ENCODE measurements around the gene TCTN1.
"Not testable (repeated sequence)": the region's sequence is repeated elsewhere in the genome, so short reads cannot be mapped to it uniquely, and the experiment has no call there.

TCTN1 gene

GRCh38 chr12:110640275-110641025 lies 26.5 kb downstream of the TCTN1 start:
- DNase-seq: no peak

DNA sequence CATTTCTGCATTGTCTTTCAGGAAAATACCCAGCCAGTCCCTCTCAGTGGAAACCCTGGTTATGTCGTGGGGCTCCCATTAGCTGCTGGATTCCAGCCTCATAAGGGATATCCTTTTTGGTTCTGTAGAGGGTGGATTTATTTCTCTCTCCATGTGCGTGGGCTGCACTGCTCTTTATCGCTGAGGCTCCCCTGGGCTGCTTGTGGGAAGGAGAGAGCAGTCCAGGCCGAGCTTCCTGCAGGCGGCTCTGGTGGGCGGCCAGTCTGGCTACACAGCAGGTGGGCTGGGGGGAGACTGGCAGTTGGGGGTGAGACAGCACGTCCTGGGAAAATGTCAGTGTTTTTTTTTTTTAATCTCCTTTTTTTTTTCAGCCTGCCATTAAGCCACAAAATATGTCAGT lies 27.6 kb downstream of the TCTN1 start:
- DNase-seq: no peak

GRCh38 chr12:110647631-110648040 lies 33.7 kb downstream of the TCTN1 start:
- DNase-seq: no peak

GRCh38 chr12:110649341-110649847 lies 35.5 kb downstream of the TCTN1 start:
- DNase-seq: no peak

DNA sequence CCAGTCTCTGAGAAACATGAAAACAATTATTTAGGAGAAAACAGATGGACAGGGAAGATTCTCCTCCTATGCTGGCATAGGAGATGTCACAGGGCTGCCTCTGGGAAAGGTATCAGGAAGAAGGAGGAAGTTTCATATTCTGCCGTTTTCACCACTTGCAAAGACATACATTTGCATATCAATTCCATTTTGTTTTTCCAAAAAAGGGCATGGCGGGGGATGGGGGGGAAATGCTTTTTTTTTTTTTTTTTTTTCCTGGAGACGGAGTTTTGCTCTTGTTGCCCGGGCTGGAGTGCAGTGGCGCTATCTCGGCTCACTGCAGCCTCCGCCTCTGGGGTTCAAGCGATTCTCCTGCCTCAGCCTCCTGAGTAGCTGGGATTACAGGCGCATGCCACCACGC lies 40.3 kb downstream of the TCTN1 start:
- DNase-seq: not testable (repeated sequence)

DNA sequence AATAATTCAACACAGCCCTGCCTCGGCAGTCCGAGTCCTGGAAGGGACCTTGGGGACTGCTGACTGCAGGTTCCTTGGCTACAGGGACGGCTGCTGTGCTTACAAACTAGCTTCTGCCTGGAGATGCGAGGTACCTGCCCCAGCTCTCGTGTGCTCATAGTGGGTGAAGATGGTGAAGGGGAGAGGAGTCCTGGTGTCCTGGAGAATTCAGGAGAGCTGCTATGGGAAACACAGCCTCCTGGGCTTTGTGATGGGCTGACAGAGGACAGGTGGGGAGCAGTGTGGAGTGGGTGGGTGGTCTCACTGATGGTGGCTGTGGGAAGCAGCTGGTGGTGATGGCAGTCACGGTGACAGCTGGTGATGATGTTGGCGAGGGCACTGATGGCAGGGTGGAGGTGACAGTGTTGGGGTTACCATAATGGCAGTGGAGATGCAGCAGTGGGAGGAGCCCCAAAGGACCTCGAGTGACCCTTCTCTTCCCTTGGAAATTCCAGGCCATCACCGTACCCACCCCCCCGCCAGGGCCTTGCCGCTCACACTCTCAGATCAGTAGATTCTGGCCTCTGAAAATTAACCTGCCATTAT lies 42.2 kb downstream of the TCTN1 start:
- DNase-seq: no peak

GRCh38 chr12:110657747-110658146 lies 43.8 kb downstream of the TCTN1 start:
- DNase-seq: no peak

DNA sequence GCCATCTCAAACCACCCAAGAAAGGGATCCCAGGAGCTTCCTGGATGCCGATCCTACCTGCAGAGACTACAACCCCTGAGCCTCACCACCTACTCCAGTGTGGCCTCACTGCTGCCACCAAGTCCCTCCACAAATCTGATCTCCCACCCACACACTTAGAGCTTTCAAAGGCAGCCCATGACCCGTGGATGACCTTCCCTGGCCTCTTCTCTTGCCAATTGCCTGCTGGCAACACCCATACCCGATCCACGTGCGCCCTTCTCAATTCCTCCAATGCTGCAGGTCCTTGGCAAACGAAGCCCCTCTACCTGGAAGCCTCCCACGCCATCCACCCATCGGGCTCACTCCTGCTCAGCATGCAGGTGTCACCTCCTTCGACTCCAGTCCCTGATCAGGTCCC lies 44.3 kb downstream of the TCTN1 start:
- no peak for DNase-seq

GRCh38 chr12:110658878-110659277 lies 44.9 kb downstream of the TCTN1 start:
- DNase-seq: no peak

GRCh38 chr12:110661337-110661972 lies 47.5 kb downstream of the TCTN1 start:
- no peak for DNase-seq

GRCh38 chr12:110666892-110667291 lies 53.0 kb downstream of the TCTN1 start:
- no peak for DNase-seq

- no peak for DNase-seq
Observed at GRCh38 chr12:110667671-110668070, 53.7 kb downstream of the TCTN1 start.

- no peak for DNase-seq
Observed at GRCh38 chr12:110668480-110669192, 54.7 kb downstream of the TCTN1 start.

DNA sequence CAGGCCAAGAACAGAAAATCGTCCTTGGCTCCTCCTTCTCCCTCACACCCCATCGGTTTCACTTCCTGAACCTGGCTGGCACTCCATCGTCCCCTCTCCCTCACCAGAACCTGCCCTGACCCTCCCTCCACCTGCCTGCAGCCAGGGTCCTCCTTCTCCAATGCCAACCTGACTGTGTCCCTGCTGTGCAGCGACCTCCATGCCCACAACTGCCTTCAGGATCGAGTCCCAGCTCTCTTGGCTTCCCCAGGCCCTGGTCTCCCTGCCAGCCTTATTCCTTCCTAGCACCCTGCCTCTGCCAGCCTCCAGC lies 55.2 kb downstream of the TCTN1 start:
- no peak for DNase-seq

DNA sequence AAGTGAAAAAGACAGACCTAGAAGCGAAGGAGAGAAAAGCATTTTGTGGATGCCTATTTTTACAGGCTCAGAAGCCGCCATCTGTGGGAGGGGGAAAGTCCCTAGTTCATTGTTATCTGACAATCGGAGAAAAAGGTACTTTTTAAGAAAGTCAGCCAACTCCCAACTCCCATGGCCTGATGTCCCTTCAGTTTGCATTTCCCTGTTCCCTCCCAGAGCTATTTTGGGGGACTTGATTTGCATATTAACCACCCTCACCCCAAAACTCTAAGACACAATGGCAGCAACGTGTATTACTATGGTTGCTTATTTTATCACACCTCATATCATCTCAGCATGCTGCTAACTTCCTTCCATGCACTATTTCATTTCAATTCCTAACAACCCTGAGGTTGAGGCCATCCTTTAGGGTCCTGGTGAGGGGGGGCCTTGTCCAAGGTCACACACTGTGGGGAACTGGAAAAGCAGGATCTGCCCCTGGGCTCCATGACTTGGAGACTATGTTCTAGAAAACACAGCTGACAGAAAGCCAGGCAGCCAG lies 56.3 kb downstream of the TCTN1 start:
- no peak for DNase-seq

DNA sequence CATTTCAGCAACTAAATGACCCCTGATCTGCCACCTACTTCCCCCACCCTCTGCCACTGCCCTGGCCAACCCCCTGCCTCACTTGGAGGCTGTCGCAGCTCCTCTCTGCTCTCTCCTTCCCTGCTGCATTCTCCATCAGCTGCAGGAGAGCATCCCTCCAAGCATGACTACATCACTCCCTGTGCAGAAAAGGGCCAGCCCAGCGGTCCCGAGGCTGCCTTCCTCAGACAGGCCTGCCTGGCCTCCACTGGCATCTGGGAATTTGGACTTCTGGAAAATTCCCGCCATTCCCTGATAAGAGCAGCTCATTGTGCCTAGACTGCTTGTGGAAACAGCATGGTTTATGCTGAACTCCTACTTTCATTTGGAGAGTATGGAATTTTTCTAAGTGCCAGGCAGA lies 62.2 kb downstream of the TCTN1 start:
- no peak for DNase-seq

DNA sequence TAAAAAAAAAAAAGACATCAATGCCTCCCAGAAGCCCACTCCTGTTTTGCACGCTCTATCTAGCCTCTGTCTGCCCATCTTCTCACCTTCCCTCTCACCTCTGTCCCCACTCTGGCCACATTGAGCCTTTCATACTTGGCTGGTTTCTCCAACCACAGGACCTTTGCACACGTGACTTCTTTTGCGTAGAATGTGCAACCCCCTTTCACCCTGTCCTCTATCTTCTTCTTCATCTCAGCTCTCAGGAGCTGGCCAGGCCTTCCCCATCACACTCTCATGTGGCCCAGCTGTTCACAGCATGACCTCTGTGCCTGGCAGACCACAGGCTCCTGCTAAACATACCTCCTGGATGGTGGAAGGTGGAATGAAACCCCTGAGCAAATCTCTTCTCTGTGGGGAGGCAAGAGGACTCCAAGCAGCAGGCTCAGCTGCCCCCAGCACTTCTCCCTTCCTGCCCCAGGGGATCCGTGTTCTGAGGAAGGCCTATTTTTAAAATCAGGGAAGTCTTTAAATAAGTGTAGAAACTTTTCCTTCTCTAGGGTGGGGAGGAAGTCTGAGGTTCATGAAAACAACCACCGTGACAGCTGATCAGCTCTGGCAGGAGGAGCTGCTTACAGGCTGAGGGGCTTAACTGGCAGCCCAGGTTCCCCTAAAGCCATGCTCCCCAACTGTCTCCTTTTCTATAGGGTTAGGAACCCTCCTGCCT lies 63.4 kb downstream of the TCTN1 start:
- DNase-seq: no peak

DNA sequence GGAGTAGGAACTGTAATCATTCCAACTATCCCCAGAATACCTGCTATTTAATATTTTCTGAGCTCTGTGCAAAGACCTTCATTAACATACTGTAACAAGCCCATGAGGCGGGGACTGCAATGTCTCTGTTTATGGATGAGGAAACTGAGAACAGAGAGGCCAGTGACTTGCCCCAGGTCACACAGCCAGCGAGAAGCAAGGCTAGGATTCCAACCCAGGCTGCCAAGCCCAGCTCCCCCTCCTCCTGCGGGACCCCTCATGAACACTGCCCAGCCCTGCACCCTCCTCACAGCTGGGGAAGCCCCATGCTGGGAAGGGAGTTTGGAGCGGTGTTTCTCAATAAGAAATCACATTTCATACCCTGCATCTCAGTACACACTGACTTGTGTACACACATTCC lies 64.1 kb downstream of the TCTN1 start:
- DNase-seq: no peak

GRCh38 chr12:110679201-110679600 lies 65.3 kb downstream of the TCTN1 start:
- no peak for DNase-seq

DNA sequence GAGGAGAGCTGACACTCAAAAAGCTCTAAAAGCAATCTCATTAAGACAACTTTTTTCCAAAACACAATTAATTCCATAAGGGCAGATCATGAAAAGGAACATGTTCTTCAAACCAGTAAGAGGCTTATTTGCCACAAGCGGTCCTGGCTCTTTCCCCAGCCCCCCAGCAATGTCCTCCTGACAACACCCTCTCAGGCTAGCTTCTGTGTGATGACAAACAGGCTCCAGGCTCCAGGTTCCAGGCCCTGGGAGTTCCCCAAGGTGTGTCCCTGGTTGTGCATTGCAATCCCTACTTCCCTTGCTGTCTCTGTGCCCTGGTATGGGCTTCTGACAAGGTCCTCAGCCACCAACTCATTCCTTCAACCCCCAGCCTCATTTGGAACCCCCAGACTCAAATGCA lies 66.1 kb downstream of the TCTN1 start:
- DNase-seq: no peak

DNA sequence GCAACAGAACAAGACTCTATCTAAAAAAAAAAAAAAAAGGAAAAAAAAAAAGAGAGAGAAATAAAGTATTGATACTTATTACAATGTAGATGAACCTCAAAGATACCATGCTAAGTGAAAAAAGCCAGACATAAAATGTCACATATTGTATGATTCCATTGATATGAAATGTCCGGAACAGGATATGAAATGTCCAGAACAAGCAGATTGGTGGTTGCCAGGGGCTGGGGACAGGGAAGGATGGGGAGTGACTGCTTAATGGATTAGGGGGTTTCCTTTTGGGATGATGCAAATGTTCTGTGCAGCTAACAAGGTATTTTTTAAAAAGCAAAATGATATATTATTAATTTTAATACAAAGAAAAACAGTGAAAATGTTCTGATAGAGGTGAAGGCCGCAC lies 70.0 kb downstream of the TCTN1 start:
- no peak for DNase-seq

DNA sequence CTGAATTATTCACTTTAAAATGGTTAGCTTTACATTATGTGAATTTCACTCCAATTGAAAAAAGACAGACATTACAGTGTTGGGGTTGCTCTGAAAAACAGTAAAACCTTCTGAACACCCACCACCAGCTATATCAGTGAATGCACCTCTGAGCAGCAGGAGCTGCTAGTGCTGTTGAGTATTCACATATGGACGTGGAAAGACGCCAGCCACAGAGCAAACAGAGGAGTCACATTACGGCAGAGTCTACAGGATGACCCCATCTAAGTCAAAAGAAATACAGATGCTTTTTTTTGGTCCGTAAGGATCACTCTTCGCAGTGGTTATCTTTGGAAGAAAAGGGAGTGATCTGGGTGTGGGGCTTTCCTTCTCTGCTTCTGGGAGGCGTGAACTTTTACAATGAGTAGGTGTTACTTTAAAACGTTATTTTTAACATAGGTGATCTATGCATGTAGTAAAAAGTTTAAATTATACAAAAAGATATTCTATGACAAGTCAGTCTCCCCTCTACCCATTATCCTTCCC lies 70.4 kb downstream of the TCTN1 start:
- DNase-seq: peak; percentile 32
